Measurements from ENCODE around the gene C11orf65.
"Not testable (repeated sequence)": the region's sequence is repeated elsewhere in the genome, so short reads cannot be mapped to it uniquely, and the experiment has no call there.

The C11orf65 gene

DNA sequence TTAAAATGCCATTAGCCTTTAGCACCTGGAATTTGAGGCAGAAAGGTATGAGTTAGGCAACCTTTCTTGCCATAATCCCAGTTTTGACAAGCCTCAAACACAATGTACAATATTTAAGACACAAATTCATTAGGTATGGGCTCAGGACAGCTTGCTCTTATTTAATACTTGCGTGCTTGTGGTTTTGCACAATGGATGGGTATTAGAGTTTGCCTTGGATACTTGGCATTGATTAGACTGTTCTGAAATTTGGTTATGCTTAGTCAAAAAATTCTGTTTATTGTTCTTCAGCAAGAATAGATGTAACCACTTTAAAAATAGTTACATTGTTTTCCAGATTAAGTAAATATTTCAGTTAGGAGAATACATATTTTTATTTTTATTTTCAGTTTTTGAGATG is 5.4 kb upstream of the C11orf65 start:
- no peak for DNase-seq

- DNase-seq = no peak
Measured at GRCh38 chr11:108468478-108468864, 1.1 kb upstream of the C11orf65 start.

- no peak for DNase-seq
Measured at GRCh38 chr11:108466405-108466804, 924 bp downstream of the C11orf65 start.

DNA sequence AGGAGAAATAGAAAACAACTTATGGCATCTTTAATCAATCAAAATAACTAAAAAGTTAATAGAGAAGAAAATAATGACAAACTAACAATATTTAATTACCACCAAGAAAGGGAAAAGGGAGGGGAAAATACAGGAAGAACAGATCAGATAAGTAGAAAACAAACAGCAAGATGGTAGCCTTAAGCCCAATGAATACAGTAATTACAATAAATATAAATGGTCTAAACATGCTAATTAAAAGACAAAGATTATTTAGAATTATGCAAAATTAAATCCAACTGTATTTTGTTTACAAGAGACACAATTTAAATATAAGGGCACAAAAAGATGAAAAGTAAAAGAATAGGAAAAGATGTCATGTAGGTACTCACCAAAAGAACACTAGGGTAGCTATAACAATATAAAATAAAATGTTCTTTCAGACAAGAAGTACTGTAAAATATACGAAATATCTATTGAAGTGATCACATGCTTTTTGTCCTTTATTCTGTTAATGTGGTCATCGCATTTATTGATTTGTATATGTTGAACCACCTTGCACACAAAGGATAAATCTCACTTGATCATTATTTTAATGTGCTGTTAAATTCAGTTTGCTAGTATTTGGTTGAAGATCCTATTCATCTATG is 14.0 kb downstream of the C11orf65 start:
- no peak for DNase-seq

DNA sequence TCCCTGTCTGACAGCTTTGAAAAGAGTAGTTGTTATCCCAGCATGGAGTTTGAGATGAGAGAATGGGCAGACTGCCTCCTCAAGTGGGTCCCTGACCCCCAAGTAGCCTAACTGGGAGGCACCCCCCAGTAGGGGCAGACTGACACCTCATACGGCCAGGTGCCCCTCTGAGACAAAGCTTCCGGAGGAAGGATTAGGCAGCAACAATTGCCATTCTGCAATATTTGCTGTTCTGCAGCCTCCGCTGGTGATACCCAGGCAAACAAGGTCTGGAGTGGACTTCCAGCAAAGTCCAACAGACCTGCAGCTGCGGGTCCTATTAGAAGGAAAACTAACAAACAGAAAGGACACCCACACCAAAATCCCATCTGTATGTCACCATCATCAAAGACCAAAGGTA is 25.9 kb downstream of the C11orf65 start:
- DNase-seq = not testable (repeated sequence)

- DNase-seq = no peak
Measured at GRCh38 chr11:108436594-108436993, 30.7 kb downstream of the C11orf65 start.

DNA sequence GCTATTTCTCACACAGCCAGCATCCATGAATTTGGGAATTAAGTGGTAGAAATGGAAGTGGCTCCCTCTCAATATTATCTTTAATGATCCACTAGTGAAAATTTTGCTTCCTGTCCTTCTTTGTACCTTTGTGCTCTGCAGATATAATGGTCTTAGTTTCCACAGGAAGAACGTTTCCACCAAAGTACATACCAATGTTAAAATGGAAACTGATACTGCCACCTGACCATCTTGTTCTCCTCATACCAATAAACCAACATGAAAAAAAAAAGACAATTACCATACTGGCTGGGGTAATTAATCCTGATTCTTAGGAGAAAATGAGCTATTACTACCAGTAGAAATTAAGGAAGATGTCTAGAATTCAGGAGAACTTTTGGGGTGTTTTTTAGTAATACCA is 32.3 kb downstream of the C11orf65 start:
- DNase-seq = no peak

- DNase-seq = peak; percentile 96
Measured at GRCh38 chr11:108432783-108433182, 34.5 kb downstream of the C11orf65 start.

DNA sequence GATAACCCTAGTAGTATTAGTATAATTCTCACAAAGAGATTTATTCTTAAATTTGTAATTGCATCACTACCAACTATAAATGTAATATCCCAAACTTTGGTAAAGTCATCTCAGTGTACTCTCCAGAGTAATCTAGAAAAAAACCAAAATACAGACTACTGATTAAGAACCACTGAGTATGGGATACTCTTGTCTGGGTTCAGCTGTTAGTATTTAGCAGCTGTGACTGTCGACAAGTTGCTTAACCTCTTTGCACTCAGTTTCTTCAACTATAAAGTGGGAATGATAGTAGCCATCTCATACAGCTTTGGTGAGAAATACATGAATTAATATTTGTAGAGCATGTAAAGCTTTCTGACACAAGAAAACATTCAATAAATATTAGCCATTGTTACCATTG is 35.3 kb downstream of the C11orf65 start:
- no peak for DNase-seq

DNA sequence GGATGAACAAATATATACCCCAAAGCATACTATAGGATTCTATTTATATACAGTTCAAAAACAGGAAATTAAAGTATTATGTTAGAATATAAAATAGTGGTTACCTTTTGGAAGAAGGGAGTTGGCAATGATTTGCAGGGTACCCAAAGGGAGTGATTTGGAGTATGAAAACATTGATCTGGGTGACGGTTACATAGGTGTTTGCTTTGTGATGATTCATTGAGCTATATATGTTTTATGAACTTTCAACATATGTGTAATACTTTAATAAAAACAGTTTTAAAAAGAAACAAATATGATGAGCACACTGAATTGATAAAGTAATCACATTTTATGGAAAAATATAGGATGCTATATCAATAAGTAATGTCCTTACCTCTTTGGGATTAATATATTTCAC is 36.0 kb downstream of the C11orf65 start:
- DNase-seq = no peak

DNA sequence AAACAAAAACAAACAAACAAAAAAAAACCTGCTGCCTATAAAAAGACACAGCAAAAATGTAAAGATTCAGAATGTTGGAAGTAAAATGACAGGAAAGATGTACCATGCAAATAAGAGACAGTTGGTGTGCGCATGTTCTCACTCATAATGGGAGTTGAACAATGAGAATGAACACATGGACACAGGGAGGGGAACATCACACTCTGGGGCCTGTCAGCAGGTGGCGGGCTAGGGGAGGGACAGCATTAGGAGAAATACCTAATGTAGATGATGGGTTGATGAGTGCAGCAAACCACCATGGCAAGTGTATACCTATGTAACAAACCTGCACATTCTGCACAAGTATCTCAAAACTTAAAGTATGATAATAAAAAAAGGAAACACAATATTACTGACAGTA is 49.8 kb downstream of the C11orf65 start:
- DNase-seq = not testable (repeated sequence)

GRCh38 chr11:108414958-108415357 is 52.4 kb downstream of the C11orf65 start:
- DNase-seq = no peak

- no peak for DNase-seq
Measured at GRCh38 chr11:108405706-108406105, 61.6 kb downstream of the C11orf65 start.

- DNase-seq = no peak
Measured at GRCh38 chr11:108403052-108403451, 64.3 kb downstream of the C11orf65 start.

DNA sequence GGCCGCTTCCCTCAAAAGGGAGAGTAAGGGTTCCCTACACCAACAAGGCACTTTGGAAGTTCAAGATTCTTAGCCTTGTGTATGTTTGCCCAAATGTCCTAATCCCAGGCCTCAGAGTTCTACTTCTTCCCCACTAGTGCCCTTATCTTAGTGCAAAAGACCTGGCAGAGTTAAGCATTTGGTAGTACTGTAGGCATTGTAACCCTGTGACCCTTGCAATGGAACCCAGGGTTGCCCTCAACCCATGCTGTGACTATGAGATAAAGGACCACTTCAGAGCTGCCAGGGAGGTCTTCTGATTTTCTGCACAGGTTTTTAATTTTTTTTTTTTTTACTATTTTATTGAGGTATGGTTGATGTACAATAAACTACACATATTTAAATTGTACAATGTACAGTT is 65.1 kb downstream of the C11orf65 start:
- no peak for DNase-seq

GRCh38 chr11:108398439-108398838 is 68.9 kb downstream of the C11orf65 start:
- no peak for DNase-seq

DNA sequence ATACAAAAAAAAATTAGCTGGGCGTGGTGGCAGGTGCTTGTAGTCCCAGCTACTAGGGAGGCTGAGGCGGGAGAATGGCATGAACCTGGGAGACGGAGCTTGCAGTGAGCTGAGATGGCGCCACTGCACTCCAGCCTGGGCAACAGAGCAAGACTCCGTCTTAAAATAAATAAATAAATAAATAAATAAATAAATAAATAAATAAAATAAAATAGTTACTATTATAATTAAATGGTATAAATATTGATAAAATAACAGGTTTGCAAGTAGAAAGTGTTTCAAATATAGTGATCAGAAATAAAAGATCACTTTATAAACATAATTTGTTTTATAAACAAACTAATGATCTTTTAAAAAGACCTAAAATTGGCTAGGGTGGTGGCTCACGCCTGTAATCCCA is 70.7 kb downstream of the C11orf65 start:
- DNase-seq = not testable (repeated sequence)

GRCh38 chr11:108394744-108395284 is 72.5 kb downstream of the C11orf65 start:
- peak; percentile 48 for DNase-seq

DNA sequence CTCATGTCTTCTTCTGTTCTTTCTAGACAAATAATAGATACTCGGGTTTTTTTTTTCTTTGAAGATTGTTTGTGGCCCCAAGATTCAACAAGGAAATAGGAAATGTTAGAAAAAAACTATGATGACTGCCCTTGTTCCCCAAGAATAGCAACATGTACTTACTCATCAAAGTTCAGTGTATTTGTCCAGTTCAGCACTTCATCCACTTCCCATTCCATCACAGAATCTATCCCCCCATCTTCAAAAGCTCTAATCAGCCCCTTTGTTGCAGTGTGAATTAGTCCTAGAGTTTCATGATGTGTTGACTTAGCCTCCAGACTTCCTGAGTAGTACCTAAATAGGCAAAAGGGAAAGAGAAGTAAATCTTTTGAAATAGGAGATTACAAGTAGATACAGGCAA is 74.3 kb downstream of the C11orf65 start:
- DNase-seq = no peak

DNA sequence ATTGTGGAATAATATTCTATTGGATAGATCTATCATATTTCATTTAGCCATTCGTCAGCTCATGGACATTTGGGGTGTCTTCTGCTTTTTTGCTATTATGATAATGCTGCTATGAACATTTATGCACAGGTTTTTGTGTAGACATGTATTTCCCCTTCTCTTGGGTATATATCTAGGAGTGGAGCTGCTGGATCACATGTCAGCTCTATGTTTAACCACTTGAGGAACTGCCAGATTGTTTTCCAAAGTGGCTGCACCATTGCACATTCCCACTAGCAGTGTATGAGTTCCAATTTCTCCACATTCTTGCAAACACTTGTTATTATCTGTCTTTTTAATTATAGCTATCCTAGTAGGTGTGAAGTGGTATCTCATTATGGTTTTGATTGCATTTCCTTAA is 75.0 kb downstream of the C11orf65 start:
- no peak for DNase-seq

GRCh38 chr11:108388576-108388975 is 78.8 kb downstream of the C11orf65 start:
- no peak for DNase-seq

GRCh38 chr11:108373505-108373904 is 93.8 kb downstream of the C11orf65 start:
- DNase-seq = not testable (repeated sequence)

- no peak for DNase-seq
Measured at GRCh38 chr11:108370990-108371389, 96.3 kb downstream of the C11orf65 start.

DNA sequence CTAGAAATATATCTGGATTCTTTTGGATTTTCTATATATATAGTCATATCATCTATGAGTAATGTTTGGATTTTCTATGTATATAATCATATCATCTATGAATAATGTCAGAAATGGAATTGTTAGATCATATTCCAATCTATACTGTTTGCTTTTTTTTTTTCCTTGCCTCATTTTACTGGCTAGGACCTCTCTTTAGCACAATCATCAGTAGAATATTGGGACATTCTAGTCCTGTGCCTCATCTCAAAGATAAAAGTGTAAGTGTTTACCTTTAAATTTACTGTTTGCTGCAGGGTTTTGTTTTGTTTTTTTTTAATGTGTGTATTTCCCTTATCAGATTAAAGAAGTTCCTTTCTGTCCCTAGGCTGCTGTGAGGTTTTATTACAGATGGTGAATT is 97.0 kb downstream of the C11orf65 start:
- no peak for DNase-seq

GRCh38 chr11:108369064-108369463 is 98.3 kb downstream of the C11orf65 start:
- DNase-seq = peak; percentile 55

All from NCI-H226 (cell line).